Activated CD4-positive, alpha-beta T cell treated with anti-CD3 and anti-CD28 coated beads, Interleukin-2, amount 50 U/mL, for 48 hours (primary cell): ENCODE measurements around the gene PICK1.
A peak's percentile ranks its signal among the peaks of the same experiment; 100 is the strongest.

Experiments used
- DNase-seq, 2 experiments: peaks; one replicate each; pipeline ENCODE4 v3.0.0-alpha.2; 2020

Gene PICK1

DNA sequence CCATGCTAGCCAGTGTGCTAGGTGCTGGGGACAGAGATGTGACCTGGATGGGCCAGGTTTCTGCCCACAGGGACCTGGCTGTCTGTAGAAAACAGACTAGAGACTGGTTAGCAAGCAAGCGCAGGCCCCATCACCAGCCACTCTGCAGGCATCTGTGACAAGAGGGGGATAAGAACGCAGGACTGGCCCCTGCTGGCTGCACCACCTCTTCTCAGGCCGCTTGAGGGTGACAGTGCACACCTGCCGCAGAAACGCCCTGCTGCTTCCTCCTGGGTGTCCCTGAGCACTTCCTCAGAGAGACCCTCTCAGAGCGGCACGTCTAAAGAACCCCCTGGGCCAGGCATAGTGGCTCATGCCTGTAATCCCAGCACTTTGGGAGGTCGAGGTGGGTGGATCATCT, 5.9 kb upstream of the PICK1 start:
- no peak for DNase-seq

DNA sequence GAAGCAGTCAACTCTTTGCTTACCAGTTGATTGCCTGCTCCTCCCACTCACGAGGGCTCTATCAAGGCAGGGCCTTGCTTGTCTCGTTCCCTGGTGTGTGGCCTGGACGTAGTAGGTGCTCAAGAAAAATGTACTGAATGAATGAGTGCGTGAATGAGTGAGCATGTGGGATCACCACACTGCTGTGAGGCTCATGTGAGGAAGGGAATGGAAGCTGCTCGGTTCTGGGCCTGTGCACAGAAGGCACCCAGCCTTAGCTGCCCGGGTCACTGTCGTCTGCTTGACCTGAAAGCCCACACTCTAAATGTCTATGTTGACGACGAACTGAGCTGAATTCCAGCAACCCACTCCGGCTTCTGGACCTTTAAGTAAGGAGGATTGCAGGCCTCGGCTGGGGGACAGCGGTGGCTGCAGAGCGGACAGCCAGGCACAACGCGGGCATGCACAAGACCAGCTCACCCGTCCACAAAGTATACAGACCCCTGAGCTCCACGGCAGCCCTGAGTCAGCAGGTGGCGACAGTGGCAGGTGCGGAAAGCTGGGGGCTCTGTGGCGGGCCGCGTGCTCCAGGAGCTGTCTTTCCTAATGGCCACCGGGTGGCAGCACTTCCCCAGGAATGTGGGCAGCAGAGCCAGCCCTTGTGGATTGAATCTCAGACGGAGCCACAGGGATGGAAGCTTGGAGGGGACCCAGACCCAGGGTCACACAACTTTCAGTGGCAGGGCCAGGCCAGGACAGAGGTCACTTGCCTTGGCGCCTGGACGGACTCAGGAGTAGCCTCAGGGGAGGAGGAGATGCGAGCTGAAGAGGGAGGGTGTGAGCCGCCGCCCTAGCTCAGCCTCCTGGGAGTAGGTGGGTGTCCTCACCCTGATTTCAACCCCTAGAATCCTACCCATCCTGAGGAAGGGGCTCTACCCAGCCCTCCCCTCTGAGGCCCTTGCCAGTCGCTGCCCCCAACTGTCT, 5.0 kb upstream of the PICK1 start:
- peak; percentile 73 to 80 for DNase-seq

DNA sequence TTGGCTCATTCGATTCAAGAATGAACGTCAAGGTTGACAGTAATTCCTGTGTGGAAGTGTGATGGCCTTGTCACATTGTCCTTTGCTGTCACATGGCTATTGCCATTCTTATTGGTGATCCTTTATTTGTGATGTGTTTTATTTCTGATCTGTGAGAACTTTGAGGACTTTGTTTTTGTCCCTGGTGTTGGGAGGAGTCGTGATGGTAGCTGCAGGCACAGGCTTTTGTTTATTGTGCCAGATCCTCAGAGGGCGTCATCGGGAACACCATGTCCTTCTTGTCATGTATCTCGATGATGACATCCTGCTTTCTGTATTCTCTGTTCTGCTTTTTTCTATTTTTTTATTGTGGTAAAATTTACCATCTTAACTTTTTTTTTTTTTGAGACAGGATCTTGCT, 5.6 kb downstream of the PICK1 start:
- DNase-seq = no peak

DNA sequence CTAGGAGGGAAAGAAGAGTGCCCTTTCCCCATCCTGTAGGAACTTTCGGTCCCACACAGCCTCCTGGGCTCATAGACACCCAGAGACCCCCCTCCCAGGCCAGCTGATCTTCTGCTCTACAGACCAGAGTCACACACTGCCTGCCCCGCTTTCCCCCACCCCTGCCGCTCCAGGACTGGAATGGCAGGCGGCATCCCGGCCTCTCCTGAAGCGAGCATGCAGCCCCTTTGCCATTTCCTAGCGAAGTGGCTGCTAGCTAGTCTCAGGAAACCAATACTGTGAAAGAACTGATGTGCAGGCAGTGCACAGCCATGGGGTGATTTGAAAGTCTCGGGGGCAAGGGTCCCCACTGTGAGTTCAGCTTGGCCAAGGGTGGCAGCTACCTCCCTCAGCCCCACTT, 8.3 kb downstream of the PICK1 start:
- no peak for DNase-seq

DNA sequence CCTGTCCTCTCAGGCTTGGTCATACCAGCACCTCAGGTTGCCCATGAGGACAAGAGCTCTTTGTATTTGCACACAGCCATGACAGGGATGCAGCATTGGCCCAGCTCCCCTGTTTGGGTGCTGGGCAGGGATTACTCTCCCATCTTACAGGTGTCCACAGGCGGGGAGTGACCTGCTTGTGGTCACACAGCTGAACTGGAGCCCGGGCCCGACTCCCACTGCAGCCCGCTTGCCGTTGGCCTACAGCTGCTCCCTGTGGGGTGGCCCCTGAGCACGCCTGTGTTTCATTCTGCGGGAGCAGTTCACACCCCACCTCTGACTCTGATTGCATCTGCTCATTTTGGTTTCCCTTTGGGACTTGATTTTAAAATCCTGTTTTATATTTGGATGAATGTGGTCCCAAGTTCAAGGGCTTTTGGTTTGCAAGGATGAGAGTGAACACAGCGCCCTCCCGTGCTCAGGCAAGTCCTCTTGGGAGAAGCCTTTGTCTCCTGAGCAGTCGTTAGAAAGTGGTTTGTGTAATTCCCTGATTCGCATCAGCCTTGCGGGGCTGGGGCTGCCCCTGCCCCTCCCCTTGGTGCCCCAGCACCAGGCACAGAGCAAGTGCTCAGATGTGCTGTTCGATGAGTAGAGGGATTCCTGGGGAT, 9.3 kb downstream of the PICK1 start:
- DNase-seq = no peak

DNA sequence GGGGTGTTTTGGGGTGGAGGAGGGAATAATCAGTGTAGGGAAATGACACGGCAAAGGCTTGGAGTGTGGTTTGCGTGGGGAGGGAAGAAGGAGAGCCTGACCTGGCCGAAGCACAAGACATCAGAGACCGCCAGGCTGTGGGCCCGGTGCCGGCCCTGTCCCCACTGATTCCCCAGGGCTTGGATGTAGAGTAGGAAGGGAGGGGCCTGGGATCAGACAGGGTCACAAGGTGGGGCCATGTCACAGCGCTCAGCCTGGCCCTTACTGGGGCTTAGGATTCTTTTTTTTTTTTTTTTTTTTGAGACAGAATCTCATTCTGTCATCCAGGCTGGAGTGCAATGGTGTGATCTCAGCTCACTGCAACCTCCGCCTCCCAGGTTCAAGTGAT, 9.8 kb downstream of the PICK1 start:
- DNase-seq = no peak

DNA sequence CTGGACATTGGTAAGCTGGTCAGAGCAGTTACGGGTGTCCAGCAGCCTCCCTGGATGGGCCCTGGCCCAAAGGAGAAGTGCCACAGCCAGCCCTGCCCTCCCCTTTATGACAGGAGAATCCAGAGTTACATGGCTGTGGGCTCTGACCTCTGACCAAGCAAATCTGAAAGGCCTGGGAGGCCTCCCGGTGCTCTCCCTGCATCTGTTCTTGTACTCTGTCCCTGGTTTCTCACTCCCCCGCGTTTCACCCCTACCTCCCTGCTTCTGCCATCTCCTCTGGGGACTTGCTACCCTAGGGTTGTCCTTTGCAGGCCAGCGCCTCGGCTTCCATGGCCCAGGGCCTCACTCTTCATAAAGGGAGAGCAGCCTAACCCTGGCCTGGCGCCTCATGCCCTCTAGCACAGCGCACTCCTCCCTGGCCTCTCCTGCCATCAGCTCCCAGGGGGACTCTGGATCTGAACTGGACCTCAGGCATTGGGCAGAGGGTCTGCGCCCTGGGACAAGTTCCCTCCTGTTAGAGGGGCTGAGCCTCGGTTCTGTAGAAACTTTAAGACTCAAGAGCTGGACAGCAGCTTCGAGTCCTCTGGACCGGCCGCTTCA, 10.7 kb downstream of the PICK1 start:
- no peak for DNase-seq

DNA sequence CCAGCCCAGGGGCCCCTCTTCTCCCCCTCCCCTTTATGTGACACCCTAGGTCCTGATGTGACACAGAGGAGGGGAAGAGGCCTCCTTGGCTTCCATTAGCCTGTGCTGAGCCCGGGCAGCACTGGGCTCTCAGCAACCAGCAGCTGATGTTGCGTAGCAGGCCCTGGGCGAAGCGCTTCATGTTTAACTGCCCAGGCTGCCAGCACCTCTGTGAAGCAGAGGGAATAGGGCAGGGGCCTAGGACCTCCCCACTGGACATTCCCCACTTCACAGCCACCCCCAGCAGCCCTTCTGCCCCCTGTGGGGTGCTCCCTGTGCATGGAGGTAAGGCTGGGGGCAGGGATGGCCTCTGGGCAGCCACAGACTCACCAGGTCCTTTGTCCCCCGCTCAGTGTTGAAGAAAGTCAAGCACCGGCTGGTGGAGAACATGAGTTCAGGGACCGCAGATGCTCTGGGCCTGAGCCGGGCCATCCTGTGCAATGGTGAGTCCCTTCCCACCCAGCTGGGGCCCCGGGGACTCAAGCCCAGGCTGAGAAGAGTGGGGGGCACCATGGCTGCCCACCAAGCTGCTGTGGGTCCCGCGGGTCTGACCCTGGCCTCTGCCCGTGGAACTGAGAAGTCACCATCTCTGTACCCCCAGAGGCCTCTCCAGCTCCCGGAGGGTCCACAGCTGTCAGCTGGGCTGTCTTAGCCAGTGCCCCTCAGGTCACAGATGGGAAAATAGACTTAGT, 11.6 kb downstream of the PICK1 start:
- no peak for DNase-seq

DNA sequence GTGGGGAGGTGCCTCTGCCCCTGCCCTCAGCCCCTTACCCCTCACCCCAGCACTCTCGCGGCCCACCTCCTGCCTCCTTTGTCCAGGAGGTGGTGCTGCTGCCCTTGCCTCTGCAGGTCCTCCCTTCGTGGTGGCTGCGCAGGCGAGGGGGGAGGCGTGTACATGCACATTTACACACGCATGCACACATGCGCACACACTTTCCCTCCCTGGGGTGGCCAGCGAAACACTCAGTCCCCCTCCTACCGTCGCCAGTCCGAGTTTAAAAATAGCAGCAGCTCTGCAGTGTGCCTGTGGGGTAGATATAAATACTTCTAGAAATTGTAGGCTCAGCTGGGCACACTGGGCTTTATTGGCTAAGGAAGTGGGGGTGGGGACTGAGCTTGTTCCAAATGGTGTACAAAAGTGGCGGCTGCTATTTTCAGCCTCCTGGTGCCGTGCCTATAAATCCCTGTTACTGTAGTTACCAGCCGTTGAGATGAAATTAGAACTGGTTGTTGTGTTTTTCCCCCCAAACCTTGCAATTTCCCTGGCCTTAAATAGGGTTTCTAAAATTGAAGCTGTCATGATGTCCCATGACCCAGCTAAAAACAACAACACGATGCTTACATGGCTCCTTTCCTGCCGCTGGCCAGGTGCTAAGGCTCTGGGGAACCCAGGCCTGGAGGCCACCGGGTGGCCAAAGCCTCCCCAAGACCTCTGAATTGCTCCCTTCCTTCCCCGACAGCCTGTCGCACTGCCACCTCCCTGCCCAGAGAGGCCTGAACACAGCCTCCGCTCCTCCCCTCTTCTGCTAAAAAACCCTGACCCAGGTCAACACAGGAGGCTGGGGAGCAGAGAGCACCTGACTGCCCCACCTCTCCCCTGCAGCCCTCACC, 12.4 kb downstream of the PICK1 start:
- DNase-seq = no peak

DNA sequence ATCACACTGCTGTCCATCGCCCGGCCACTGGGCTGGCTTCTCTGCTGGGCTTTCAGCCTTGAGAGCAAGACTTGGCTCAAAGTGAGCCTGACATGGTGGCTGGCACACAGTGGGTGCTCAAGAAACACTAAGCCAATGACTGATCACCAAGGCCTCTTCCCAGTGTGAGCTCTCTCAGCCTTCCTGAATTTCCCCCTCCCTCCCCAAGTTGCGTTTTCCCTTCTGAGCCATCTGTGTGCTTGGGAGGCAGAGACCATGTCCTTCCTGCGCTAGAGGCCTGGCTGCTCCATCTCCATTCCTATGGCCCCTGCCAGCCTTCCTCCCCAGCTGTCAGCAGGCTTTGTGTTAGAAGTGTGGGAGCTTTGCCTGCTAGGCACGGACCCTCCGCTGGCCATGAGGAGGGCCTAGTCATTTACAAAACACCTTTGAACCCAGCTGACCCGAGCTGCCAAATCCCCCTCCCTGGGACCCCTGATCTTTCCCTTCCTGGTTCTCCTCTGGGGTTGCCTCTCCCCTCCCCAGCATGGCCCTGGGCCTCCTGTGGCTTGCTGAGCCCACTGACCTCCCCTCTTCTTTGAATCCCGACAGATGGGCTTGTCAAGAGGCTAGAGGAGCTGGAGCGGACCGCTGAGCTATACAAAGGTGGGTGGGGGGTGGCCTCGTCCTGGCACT, 13.2 kb downstream of the PICK1 start:
- no peak for DNase-seq

DNA sequence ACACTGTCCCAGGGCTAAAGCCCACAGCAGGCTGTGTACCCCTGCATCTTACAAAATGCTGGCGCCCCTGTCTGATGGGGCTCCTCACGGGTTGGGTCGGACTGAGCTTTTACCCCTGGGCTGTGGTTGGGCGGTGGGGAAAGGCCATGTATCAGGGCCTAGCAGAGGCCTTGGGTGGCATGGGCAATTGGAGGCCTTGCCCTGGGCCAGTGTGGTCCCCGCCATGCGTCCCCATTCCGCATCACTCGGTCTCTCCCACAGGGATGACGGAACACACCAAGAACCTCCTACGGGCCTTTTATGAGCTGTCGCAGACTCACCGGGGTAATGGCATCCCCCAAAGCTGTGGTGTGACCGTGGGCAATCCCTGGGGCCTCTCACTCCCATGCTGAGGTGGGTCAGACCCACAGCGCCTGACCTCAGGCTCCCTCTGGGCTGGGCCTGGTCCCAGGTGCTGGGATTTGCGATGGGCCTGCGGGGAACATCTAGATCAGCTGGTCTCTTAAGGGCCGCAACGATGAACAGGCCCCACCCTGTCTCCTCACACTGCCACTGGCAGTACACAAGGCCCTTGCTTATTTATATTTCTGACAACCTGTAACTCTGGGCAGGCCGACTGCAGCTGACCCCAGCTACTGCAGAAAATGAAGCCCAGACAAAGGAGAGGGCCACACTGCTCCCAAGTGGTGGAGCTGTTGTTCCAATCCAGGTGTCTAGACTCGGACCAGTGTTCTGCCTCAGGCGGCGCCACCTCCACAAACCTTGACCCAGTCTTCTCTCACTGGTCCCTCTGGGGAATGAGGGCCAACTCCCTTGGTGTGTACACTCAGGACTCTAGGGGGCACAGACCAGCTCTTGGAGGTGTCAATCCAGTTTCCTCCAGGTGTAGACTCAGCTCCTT, 14.5 kb downstream of the PICK1 start:
- no peak for DNase-seq

DNA sequence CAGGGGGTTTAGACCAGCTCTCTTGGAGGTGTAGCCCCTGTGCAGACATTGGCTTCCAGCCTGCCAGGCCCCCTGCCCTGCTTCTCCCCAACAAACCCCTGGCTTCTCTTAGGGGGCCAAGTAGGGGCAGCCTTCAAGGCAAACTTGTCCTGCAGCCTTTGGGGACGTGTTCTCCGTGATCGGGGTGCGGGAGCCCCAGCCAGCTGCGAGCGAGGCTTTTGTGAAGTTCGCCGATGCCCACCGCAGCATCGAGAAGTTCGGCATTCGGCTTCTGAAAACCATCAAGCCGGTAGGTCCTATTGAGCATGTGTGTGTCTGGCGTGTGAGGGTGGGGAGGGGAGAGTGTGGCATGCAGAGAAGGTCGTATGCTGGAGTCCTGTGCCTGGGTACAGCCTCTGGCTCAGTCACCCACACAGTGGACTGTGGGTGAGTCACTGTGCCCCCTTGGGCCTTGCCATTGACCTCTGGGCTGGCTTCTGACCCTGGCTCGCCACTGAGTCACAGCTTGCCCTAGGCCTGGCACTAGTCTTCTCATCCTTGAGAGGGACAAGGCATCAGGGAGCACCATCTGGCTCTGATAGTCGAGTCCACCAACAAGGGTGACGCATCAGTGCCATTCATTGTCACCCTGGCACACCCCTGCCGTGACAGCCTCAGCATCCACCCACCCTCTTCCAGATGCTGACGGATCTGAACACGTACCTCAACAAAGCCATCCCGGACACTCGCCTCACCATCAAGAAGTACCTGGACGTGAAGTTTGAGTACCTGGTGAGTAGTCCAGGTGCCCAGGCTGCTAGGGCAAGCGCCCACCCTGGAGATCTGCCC, 15.3 kb downstream of the PICK1 start:
- no peak for DNase-seq

DNA sequence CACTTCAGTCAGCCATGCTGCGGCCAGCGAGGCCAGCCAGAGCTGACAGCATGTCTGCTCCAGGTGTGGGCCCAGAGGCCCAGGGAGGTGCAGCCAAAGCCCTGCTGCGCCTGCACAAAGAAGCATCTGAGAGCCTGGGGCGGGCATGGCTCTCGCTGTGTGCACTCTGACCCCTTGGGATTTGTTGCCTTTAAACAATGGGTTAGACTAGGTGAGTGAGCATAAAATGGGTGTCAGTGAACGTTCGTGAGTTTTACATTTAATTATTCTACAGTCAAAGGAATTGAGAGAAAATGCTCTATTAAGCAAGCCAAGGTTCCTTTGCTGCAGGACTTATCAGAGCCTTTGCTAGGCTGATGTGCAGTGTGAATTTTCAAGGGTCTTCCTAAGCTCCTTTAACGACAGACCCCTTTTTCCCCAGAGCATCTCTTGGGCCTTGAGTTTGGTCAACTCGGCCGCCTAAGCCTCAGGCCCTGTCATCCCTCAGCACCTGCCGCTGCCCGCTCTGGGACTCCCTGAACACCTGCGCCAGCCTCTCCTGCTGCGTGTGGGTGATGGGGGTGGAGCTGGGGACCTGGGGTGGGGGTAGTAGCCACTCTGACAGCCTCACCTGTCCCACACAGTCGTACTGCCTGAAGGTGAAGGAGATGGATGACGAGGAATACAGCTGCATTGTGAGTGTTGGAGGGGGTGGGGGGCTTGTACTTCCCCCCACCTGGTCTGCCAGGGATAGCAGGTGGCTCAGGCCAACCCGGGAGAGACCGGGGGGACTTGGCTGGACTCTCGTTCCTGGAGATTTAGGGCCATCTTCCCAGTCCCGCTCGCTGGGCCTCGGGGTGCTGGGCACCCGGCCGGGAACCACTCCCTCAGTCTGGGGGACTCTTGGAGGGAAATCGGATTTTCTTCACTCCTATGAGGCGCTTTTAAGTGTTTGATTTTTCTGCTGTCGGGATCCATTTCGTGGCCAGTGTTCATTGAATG, 16.2 kb downstream of the PICK1 start:
- DNase-seq = no peak

DNA sequence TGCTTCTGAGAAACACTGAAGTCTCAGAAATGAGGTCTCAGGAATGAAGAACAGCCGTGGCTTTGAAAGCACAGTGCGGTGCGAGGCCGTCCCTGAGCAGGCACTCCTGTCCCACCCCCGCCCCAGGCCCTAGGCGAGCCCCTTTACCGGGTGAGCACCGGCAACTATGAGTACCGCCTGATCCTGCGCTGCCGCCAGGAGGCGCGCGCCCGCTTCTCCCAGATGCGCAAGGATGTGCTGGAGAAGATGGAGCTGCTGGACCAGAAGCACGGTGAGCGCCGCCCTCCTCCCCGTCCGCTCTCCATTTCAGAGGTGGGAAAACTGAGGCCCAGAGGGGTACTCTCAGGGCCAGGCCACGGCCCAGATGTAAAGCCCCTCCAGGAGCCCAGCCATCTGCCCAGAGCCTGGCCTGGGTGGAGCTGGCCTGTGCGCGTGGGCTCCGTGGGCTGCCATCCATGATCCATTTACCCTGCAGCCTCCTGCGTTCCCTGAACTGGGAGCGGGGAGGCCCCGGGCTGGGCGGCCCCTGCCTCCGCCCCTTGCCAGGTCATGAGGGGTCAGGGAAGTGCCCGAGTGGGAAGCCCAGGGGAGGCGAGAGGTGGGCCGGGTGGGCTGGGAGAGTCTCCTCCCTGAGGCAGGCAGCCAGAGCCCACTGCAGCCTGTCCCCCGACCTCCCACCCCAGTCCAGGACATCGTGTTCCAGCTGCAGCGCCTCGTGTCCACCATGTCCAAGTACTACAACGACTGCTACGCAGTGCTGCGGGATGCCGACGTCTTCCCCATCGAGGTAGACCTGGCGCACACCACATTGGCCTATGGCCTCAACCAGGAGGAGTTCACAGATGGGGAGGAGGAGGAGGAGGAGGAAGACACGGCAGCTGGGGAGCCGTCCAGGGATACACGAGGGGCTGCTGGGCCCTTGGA, 17.2 kb downstream of the PICK1 start:
- DNase-seq = no peak

DNA sequence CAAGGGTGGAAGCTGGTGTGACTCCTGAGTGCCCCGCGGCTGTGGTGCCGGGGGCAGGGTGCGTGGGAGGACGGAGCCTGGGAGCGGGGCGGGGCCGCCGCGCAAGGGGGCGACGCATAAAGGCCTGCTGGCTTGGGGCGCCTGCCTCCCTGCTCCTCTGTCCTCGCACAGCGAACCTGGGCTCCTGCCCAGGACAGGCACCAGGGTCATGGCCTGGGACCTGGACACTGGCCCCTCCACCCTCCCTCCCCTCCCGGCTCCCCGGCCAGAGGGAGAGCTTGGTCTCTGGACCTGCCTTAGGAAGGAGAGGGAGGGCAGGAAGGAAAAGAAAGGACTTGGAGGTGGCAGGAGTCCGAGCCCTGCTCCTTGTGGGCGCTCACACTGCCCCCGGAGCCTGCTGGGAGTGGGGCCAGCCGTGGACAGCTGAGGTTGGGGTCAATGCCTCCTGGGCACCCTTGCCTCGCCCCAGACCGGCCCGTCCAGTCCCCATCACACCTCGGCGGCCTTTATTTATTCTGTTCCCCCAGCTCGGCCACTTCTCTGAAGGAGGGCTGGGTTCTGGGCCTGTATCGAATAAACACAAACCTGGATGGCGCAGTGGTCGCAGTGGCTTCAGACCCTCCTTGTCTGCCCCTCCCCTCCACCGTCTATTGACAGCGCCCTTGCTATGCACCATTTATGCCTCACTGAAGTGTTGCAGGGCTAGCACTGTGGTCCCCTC, 18.1 kb downstream of the PICK1 start:
- no peak for DNase-seq

DNA sequence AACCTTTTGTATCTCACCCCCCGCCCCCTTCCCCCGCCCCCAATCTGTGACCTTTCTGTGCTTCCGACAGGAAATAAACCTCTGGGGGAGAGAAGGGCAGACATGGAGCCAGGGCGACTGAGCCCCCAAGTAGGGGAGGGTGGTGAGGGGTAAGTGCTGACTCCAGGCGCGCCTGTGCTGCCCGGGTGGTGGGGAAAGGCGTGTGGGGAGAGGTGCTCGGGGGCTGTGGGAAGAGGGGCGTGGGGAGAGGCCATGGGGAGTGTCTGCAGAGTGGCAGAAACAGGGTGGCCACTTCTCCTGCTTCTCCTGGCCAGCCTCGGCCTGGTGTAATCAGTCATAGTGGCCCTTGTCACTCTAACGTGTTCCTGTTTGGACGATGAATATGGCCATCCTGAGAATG, 18.8 kb downstream of the PICK1 start:
- DNase-seq = no peak

DNA sequence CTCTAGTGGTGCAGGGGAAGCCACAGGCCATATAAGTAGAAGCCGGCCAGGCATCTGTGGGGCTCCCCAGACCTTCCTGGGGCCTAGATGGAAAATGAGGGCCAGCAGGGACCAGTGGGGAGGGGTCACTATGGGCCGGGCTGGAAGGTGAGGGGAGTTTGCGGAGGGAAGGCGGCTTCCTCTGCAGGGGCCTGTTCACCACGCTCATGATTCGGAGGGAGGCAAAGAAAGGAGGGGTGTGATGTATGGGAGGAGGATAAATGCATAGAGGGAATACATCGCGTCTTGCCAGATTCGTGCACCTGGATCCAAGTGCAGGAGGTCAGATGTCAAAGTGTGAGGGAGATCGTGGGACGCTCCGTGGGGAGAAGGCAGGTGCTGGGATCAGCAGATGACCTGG, 19.9 kb downstream of the PICK1 start:
- no peak for DNase-seq
